GM19397 (cell line): ENCODE results near the gene CPSF7.
"Not testable (repeated sequence)": the region's sequence is repeated elsewhere in the genome, so short reads cannot be mapped to it uniquely, and the experiment has no call there.

Experiments
- ATAC-seq: cut with Tn5 transposase; IDR thresholded peaks from one replicate; pipeline ENCODE4 v1.9.1; 2021; ENCODE audit warnings: mild to moderate bottlenecking, moderate library complexity; ENCODE audit not compliant: unreplicated experiment

The CPSF7 gene

DNA sequence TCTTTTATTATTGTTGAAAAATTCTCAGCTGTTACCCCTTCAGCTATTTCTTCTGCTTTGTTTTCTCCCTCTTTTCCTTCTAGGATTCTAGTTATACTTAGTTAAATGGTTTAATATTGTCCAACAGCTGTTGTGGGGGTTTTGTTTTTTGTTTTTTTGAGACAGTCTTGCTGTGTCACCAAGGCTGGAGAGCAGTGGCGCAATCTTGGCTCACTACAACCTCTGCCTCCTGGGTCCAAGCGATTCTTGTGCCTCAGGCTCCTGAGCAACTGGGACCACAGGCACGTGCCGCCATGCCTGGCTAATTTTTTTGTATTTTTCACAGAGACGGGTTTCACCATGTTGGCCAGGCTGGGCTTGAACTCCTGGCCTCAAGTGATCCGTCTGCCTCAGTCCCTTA lies 12.8 kb upstream of the CPSF7 start:
- ATAC-seq: no peak

DNA sequence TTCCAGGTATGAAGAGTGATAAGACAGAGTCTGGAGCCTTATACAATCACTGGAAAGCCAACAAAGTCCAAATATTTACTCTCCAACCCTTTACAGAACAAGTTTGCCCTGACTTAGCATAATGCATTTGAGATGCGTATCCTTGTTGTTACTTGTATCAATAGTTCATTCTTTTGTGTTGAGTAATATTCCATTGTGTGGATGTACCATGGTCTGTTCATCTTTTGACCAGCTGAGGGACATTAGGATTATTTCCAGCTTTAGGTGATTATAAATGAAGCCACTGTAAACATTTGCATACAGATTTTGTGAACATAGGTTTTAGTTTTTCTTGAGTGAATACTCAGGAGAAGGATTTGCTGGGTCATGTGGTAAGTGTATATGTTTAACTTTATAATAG lies 9.8 kb upstream of the CPSF7 start:
- no peak for ATAC-seq

DNA sequence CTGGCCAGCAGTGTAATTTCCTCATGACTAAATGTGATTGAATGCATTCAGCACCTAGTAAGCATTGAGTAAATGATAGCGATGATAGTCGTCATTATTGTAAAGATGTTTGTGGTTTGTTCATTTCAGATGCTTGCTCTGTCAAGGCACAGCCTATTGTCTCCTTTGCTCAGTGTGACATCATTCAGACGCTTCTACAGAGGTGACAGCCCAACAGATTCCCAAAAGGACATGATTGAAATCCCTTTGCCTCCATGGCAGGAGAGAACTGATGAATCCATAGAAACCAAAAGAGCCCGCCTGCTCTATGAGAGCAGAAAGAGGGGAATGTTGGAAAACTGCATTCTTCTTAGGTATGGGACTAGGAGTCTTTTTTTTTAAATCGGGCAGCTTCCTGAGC lies 7.7 kb upstream of the CPSF7 start:
- ATAC-seq: no peak

DNA sequence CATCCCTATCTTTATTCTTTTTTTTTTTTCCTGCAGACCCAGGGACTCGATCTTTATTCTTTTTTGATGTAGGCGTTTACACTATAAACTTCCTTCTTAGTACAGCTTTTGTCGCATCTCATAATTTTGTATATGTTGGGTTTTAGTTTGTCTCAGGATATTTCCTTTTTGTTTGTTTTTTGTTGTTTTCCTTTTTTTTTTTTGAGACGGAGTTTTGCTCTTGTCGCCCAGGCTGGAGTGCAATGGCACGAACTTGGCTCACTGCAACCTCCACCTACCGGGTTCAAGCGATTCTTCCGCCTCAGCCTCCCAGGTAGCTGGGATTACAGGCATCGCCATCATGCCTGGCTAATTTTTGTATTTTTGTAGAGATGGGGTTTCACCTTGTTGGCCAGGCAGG lies 1.1 kb upstream of the CPSF7 start:
- ATAC-seq: not testable (repeated sequence)

DNA sequence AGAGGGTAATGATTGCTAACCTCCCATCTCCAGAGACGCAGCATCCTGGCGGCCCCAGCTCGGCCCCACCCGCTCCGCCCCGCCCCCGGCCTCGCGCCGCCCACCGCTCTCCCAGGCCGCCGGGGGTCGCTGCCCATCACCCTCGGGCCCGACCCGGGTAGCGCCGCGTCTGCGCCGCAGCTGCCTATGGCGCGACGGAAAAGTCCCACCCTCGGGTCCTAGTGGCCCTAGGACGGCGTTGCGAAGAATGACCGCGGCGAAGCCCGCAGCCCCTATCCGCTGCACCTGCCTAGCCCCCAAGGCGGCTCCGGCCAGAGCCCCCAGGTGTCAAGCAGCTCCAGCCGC lies 457 bp downstream of the CPSF7 start:
- peak; percentile 52 for ATAC-seq

DNA sequence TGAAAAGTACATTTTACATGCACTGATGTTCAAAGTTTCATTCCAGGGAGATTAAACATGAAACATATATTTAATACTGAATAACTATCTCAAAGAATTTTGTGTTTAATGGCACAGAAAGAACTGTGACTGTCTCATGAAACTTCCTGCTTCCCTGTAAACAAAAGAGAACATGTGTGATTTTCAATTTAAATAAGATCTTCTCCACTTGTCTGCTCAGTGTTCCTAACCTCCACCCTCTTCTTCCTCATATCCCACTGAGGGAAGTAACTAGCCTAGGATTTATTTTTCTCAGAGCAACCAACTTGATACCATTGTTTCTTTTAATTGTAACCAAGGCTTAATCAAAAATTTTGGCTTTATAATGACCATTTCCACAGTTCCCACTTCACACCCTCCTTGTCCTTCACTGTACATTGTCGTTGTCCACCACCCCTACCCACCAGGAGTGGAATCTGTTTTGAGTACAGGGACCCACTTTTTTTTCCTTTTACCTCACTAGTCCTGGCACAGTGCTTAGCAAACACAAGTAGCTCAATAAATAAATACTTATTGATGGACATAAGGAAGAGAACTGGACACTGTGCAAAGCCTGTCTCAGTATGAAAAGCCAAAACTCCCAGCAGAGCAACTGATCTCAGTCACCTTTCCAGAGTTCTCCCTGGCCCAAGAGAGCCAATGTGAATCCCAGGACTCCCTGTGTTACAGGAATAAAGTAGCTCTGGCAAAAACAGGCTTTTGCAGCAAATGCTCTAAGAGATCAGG lies 4.2 kb downstream of the CPSF7 start:
- ATAC-seq: no peak

DNA sequence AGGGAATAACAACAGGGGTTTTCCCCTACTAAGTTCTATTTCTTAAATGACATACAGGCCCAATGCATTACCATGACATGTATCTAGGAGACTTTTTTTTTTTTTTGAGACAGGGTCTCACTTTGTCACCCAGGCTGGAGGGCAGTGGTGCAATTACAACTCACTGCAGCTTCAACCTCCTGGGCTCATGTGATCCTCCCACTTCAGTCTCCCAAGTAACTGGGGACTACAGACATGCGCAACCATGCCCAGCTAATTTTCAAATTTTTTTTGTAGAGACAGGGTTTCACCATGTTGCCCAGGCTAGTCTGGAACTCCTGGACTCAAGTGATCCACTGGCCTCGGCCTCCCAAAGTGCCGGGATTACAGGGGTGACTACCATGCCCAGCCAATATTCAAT lies 7.5 kb downstream of the CPSF7 start:
- ATAC-seq: no peak

DNA sequence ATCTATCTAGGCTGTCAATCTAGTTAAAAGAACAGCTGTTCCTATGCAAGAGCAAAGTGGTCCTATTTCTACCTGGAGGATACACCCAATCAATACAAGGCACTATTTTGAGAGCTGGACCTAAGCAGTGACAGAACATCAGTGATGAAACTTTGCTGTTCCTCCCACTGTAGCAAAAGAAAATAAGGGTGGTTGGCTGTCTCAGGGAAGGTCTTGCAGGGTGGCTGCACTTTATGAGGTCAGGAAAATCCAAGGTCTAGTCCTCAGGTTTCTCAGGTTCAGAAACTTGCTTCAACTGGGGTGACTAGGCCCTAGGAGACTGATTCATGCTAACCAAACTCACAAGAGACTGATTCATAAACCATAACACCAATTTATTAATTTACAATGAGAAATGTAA lies 11.6 kb downstream of the CPSF7 start:
- ATAC-seq: no peak

DNA sequence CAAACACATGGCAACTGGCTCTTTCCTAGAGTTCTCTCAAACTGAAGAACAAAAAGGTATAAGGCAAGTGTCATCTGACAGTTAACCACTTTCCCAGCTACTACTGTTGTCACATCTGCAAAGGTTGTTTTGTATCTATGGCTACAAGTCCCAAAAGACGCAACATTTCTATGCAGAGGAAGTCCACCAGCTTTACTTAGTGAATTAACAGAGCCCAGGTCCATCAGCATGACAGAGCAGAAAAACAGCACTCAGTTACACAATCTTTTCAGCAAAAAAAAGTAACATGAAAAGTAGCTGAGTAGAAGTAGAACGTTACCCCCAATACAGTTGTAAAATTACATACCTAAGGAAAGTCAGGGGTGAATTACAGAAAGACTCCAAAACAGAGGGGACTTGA lies 12.1 kb downstream of the CPSF7 start:
- no peak for ATAC-seq

DNA sequence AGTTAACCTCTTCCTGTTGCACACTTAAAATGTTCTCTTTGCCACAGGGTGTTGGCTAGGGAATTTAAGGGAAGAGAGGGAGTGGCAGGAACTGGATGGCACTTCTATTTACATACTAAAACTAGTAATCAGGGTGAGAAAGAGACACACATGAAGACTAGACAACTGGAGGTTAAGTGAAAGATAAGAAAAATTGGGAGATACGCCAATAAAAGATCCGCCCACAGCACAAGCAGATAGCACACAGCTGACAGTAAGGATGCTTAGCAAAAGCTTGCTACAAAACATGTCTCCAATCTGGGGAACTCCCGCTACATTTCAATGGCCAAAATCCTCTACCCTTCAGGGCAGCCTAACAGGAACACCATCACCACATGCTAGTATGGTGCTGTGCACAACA lies 12.8 kb downstream of the CPSF7 start:
- no peak for ATAC-seq

DNA sequence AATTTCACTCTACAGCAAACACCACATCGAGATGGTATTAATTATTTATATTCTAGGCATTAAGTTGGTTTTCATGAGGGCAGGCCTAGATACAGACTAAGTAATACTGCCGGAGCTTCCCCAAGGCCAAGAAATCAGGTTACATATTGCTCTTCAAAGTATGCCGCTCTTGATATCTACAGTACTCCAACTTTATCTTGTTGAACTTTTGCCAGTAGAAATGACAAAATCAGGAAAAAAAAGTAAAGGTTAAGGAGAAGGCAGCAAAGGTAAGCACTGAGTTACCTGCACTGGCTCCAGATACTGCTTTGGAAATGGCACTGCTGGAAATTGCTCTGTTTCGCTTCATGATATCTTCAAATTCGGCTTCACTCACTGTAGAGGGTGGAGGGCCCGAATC lies 14.4 kb downstream of the CPSF7 start:
- no peak for ATAC-seq

DNA sequence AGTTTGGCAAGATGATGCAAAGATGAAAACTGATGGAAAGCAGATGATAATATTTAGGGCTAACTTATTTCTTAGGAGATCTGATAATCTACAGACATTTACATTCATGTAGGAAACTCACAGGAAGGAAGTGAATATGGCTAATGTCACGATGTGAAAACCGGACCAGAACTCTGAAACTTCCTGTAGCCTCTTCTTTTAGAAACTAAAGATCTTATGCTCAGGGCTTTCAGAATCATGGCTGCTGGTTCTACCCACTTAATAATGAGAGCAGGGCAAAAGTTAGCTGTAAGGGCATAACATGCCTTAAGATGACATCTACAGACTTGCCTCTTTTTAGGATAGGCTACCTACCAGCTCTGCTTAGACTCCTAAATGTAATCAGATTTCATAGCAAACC lies 15.2 kb downstream of the CPSF7 start:
- no peak for ATAC-seq

DNA sequence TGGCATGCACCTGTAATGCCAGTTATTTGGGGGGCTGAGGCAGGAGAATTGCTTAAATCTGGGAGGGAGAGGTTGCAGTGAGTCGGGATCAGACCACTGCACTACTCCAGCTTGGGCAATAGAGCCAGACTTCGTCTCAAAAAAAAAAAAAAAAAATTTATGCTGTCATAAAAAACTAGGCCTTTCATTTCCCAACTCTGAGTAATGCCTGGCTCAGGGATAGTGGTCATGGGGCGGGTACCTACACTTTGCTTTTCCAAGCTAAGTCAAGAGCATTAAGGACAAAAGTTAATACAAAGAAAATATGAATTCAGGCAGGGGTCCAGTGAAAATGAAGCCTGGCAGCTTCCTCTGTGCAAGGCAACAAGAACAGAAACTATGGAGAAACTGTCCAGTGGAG lies 16.3 kb downstream of the CPSF7 start:
- no peak for ATAC-seq

DNA sequence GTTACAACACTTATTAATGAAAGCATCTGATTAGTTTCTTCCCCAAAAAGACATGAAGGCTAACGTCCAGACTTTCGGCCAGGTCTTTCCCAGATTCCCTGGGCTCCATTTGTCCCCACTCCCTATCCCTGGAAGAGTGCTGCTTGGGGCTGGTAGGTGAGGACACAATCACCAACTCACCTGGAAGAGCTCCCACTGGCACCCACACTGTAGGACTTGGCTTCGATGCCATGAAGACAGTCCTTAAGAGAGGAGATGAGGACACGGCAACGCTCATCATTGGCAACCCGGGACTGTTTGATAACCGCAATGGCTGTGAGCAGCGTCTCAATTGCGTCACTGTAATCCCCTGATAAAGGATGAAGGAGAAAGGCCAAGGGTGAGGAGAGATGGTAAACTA lies 18.2 kb downstream of the CPSF7 start:
- no peak for ATAC-seq

DNA sequence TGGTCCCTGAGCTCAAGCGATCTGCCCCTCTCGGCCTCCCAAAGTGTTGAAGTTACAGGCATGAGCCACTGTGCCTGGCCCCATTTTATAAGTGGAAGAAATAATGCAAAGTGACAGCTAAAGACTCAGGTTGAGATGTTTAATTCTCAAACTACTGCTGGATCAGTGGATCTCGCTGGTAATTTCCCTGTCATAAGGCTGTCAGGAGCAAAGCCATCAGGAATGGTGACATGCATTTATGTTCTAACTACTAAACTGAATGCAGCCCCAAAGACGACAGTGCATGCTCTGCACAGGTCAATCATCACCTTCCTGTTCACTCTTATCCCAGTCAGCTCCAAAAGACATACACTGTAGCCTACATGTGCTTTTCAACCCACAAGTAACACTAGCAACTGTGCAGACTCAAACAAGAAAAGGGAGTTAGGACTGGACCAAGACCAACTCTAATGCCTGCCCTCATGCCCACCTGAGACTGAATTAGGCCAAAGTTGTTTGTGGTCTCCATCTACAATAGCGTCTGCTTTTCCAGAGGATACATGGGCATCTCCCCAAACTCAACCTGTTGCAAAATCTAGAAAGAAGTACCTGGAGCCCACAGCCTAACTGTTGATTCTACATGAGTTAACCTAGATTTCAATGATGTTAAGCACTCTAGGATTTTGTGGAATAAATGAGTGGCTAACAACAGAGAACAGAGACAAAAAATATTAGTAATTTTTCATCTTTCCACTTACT lies 22.6 kb downstream of the CPSF7 start:
- ATAC-seq: no peak

DNA sequence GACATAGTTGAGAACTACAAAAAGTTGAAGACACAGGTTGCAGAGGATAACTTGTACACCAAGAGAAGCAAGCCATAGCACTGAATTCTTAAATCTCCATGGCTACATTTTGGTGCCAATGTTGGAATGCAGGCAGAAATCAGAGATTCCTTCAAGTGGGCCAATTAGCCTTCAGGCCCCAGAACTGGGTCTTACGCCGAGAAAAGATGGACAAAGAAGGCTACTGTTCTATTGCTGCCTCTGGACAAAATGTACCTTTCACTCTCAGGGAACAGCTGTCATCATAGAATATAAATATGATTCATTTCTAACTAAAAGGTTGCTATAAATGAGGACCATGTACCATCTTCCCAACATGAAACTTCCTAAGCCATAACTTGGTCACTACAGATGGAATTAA lies 23.7 kb downstream of the CPSF7 start:
- no peak for ATAC-seq

DNA sequence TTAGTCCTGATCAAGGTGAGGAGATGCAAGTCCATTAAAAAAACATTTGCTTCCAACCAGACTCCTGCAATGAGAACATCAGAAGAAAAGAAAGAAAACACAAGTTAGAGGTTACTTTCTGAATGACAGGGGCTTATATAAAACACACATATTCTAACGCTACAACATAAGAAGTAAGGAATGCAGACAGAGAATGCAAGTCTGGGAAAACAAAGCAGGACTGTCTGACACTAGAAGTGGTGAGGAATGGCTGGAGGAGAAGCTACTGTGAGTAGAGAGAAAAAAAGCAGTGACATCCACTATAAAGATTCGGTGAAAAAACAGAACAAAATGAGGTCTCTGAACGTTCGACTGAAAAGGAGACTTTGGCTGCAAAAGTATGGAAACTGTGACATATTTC lies 25.1 kb downstream of the CPSF7 start:
- no peak for ATAC-seq

DNA sequence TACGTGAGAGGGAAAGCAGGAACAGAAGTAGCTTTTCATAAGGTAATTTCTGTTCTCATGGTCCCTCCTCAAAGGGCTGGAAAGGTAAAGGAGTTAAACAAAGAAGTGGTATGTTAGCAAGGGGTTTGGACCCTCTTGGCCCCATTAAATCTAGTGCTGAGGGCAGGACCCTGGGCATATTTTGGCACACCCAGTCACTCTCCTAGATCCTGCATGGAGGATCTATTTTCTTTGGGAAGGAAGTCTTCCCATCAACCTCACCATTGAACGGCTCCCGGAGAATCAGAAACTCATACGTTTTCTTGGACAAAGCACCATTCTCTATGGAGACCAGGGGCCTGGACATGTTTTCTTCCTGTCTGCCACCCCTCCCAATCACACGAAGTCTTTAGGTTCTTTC lies 25.7 kb downstream of the CPSF7 start:
- ATAC-seq: no peak

DNA sequence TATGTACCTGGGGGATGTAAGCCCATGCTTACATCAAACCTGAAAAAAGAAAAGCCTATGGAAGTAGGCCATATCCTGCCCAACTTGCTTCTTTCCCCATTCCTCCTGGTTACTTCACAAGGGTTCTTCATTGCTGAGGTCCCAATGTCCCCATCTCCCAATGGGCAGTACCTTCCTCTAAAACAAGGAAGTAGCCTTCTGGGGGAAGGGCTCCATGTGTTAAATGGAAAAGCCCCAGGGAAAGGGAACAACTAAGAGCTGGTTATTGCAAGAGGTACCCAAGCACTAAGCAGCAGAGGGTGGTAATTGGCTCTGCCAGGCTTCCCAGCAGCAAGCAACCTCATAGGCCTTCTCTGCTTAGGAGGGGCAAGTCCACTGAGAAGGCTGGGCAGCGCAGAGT lies 26.1 kb downstream of the CPSF7 start:
- ATAC-seq: no peak

DNA sequence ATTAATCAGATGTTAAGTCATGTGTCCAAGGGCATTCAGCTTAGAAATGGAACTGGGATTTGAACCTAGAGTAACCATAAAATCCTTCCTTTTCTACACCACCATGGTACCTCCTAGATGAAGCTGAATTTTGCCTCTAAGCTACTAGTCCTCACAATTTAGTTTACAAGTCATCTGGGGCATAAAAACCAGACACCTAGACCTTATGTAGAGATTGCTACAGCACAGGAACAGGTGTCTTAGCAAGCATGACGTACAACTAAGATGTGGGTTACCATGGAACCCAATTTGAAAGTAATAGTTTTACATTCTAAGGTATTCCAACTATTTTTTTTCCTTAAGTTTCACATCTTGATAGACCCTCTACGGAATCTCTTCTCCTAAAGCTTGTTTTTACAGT lies 28.2 kb downstream of the CPSF7 start:
- no peak for ATAC-seq

DNA sequence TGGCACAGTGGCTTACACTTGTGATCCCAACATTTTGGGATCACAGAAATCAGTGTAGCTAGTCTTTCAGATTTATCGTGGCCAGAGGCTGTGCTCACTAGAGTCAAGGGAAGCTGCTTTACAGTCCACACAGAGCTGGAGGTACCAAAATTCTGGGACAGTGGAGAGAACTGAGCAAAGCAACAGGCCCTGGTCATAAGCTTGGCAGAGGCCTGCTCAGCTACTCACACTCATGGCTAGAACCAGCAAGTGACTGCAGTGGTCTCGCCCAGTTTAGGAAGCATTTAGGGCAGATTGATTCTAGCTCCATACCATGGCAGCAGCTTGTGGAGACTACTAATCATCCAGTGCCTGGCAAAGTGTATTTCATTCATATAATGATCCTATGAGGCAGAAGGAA lies 28.6 kb downstream of the CPSF7 start:
- ATAC-seq: no peak

DNA sequence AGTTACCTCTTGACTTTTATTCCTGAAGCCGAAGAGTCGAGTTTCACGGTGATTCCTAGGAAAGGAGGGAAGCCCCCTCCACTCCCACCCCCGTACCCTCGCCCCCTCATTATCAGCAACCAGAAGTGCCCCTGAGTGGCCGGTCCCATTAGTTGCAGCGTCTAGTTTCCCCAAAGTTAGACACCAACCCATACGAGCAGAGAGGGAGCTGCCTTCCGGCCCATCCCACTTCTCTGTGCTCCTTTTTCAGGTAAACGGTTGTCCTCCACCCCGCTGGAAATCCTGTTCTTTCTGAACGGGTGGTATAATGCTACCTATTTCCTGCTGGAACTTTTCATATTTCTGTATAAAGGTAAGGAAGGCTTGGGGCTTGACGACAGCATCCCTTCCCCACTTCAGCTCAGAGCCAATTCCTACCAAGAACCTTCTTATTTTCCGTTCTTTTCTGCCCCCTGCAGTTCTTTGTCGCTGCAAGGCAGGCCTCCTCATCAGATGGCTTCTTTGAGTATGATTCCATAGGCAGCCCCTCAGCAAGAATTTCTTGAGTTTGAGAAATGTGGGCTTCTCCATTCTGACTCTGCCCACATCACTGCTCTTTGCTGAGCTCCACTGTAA lies 36.7 kb downstream of the CPSF7 start:
- ATAC-seq: no peak
